Esophagus squamous epithelium (tissue), 5 donors: Measurements from ENCODE around the gene LDLR. TPM values are rescaled to one million over a fixed set of nuclear protein-coding genes. Genes with fewer than 3 reads are reported as not detected.

Source experiments
- DNase-seq: peaks from one replicate; lab custom pipeline; 2025; lab: John Stamatoyannopoulos, UW
- H3K27ac ChIP-seq, 4 donors: fragments of 200-600 bp; sonication (generic); one replicate each; pipeline ENCODE4 v1.5.1; 2016 to 2019; ENCODE audit warnings: mild to moderate bottlenecking in 1 of 4
- H3K27me3 ChIP-seq, 4 donors: fragments of 200-600 bp; sonication (generic); 1 replicate in 3 of 4; 2 replicates in 1 of 4; pipeline versions ENCODE4 v1.5.1 to v1.6.0; 2017 to 2021; ENCODE audit warnings: antibody characterized with exemption in 1 of 4
- H3K36me3 ChIP-seq, 3 donors: fragments of 200-600 bp; sonication (generic); one replicate each; pipeline ENCODE4 v1.5.1; 2016 to 2019
- H3K4me1 ChIP-seq, 3 donors: fragments of 200-600 bp; sonication (generic); one replicate each; pipeline ENCODE4 v1.5.1; 2017 to 2019
- H3K4me3 ChIP-seq, 4 donors: fragments of 200-600 bp; sonication (generic); 1 replicate in 3 of 4; 2 replicates in 1 of 4; pipeline ENCODE4 v1.5.1; 2016 to 2019; ENCODE audit warnings: mild to moderate bottlenecking in 2 of 4, moderate library complexity in 1 of 4
- H3K9me3 ChIP-seq, 3 donors: fragments of 200-600 bp; sonication (generic); one replicate each; pipeline ENCODE4 v1.5.1; 2016 to 2019
- POLR2A ChIP-seq, 4 donors: fragments of 450-650 bp; IDR thresholded peaks; one replicate each; pipeline ENCODE4 v1.6.1; 2017; ENCODE audit warnings: antibody characterized with exemption in 4 of 4, mild to moderate bottlenecking in 4 of 4, moderate library complexity in 3 of 4
- WGBS, 2 donors: methylation state at CpG; one replicate each; pipeline ENCODE4 v1.1.5; 2018; 5-methylcytosine and 5-hydroxymethylcytosine counted together
- intact Hi-C: fragments of 100-400 bp; cut with DNase I; formaldehyde crosslinking; loops from one replicate; pipeline ENCODE4 v1.15.0; 2022
- total RNA-seq, 4 donors: library from RNA; depleted of rRNA; stranded (reverse); fragments of >200 nt; gene quantifications; one replicate each; pipeline ENCODE4 v1.1.0, GENCODE V29; 2016
- TF ChIP-seq, protein P1 (sequence below), 6 experiments: fragments of 450-650 bp in 4 of 6; fragments of 200-600 bp in 2 of 6; sonication (generic) in 2 of 6; IDR thresholded peaks; one replicate each; pipeline ENCODE4 v1.5.1; 2016 to 2019; ENCODE audit warnings: antibody characterized with exemption in 6 of 6, mild to moderate bottlenecking in 4 of 6, moderate library complexity in 4 of 6
- donor health status: DM: yes; HTN: yes; CAD: no.

LDLR gene
- total RNA-seq, 4 donors from 2014 or later, result 58.9 to 207 (median 149) TPM

GRCh38 chr19:11164296-11164695 lies 75.0 kb downstream of the LDLR start:
- no peak for DNase-seq
- Histone ChIP-seq H3K4me1 (peaks cover 0 to 69% (median 39%) of the 10 kb centered on the region in 3 donors), H3K4me3 (peak overlapping the region in 1 of 4 donors; percentile 39), H3K27me3 (no peaks in the 10 kb centered on the region), H3K27ac (peak overlapping the region; percentile 48 to 88 (median 86)), H3K9me3 (no peaks in the 10 kb centered on the region), H3K36me3 (peaks cover 0 to 23% (median 2%) of the 10 kb centered on the region in 3 donors)
- TF ChIP-seq POLR2A (IDR thresholded peaks at IDR 0.05), result no peak
- TF ChIP-seq, protein P1, sequence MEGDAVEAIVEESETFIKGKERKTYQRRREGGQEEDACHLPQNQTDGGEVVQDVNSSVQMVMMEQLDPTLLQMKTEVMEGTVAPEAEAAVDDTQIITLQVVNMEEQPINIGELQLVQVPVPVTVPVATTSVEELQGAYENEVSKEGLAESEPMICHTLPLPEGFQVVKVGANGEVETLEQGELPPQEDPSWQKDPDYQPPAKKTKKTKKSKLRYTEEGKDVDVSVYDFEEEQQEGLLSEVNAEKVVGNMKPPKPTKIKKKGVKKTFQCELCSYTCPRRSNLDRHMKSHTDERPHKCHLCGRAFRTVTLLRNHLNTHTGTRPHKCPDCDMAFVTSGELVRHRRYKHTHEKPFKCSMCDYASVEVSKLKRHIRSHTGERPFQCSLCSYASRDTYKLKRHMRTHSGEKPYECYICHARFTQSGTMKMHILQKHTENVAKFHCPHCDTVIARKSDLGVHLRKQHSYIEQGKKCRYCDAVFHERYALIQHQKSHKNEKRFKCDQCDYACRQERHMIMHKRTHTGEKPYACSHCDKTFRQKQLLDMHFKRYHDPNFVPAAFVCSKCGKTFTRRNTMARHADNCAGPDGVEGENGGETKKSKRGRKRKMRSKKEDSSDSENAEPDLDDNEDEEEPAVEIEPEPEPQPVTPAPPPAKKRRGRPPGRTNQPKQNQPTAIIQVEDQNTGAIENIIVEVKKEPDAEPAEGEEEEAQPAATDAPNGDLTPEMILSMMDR (IDR thresholded peaks at IDR 0.05), result no peak
- intact Hi-C loops, result no loop called here
- WGBS, 2 donors, result 65 to 72% methylated on average over 11 of the region's 11 CpGs

GRCh38 chr19:11164879-11165406 lies 75.7 kb downstream of the LDLR start:
- intact Hi-C loops, result no loop called here
- H3K36me3 ChIP-seq, result peaks cover 0 to 29% (median 6%) of the 10 kb centered on the region in 3 donors
- H3K4me1 ChIP-seq, result peaks cover 0 to 69% (median 37%) of the 10 kb centered on the region in 3 donors
- no peaks in the 10 kb centered on the region for H3K27me3 ChIP-seq
- peak overlapping the region in 1 of 4 donors; percentile 39 for H3K4me3 ChIP-seq
- peak overlapping the region; percentile 73 to 88 (median 86) for H3K27ac ChIP-seq
- TF ChIP-seq, protein P1 (IDR thresholded peaks at IDR 0.05), result no peak
- TF ChIP-seq POLR2A (IDR thresholded peaks at IDR 0.05), result peak in 1 of 4 donors; percentile 15
- WGBS, 2 donors, result 59 to 74% methylated on average over 10 to 13 of the region's 17 CpGs
- no peaks in the 10 kb centered on the region for H3K9me3 ChIP-seq
- no peak for DNase-seq

DNA sequence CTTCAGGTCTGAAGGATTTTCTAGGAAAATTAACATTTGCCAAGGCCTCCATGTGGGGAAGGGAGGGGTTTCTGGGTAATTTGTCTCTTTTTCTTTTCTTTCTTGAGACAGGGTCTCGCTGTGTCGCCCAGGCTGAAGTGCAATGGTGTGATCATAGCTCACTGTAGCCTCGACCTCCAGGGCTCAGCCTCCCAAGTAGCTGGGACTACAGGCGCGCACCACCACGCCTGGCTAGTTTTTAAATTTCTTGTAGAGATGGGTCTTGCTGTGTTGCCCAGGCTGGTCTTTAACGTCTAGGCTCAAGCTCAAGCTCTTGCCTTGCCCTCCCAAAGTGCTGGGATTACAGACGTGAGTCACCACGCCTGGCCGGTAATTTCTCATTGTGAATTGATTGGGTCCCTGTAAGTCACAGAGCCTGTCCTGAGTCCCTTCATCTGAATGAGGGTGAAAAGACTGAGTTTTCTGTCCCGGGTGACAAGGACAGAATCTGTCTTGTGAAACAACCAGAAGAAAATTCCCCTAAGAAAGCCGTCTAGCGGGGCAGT lies 76.3 kb downstream of the LDLR start:
- WGBS, 2 donors, result 58 to 70% methylated on average over 7 to 8 of the region's 13 CpGs
- intact Hi-C loops, result no loop called here
- Histone ChIP-seq H3K27ac (peak overlapping the region; percentile 73 to 88 (median 86)), H3K27me3 (no peaks in the 10 kb centered on the region), H3K4me1 (peaks cover 0 to 72% (median 37%) of the 10 kb centered on the region in 3 donors), H3K4me3 (no peak overlapping the region), H3K36me3 (peaks cover 0 to 35% (median 11%) of the 10 kb centered on the region in 3 donors), H3K9me3 (no peaks in the 10 kb centered on the region)
- no peak for DNase-seq
- TF ChIP-seq, protein P1 (IDR thresholded peaks at IDR 0.05), result no peak
- no peak for TF ChIP-seq POLR2A (IDR thresholded peaks at IDR 0.05)

DNA sequence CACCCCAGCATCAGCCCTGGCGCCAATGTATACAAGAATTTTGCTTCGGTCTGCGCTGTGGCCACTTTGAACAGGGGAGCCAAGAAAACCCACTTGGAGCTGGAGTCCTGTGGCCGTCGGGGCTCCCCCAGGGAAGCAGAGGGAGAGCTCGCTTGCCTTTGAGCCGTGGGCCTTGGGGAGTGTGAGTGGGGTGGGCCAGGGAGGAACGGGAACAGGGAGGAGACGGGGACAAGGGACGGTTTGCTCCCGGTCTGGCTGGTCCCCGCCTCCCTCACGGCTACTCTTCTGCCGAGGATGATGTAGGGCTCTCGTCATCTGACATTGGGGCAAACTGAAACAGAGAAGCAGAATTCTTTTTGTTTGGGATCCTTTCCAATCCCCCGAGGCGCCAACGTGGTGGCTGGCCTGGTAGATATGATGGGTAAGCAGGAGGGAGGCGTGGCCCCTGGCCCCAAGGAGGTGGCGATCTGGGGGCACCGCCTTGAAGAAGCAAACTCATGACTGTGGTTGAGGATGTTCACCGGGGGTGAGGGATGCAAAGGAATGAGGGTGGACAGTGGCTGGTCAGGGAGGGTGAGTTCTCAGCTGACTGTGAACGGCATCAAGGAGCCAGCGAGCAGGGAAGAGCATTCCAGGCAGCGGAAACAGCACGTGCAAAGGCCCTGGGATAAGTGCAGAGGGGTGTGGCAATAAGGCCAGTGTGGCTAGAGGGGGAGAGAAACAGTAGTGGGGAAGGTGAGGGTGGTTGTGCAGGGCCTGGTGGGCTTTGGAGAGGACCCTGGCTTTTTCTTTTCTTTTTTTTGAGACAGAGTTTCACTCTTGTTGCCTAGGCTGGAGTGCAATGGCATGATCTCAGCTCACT lies 77.2 kb downstream of the LDLR start:
- peaks cover 0 to 44% (median 11%) of the 10 kb centered on the region in 3 donors for H3K36me3 ChIP-seq
- TF ChIP-seq, protein P1 (IDR thresholded peaks at IDR 0.05), result no peak
- TF ChIP-seq POLR2A (IDR thresholded peaks at IDR 0.05), result no peak
- intact Hi-C loops, result no loop called here
- no peaks in the 10 kb centered on the region for H3K27me3 ChIP-seq
- DNase-seq, result no peak
- H3K4me1 ChIP-seq, result peaks cover 0 to 78% (median 37%) of the 10 kb centered on the region in 3 donors
- WGBS, 2 donors, result 64 to 70% methylated on average over 6 to 26 of the region's 26 CpGs
- no peaks in the 10 kb centered on the region for H3K9me3 ChIP-seq
- H3K4me3 ChIP-seq, result no peak overlapping the region
- H3K27ac ChIP-seq, result peak overlapping the region; percentile 73 to 88 (median 86)
